Mesothelial cell of epicardium (in vitro differentiated cells): ENCODE results near the gene LEMD2. TPM values are rescaled to one million over a fixed set of nuclear protein-coding genes. Genes with fewer than 3 reads are reported as not detected.

Source experiments
- DNase-seq, 2 experiments: peaks; one replicate each; pipeline ENCODE4 v3.0.0; 2021; ENCODE audit warnings: low spot score in 2 of 2; ENCODE audit not compliant: unreplicated experiment in 2 of 2
- H3K27ac Mint-ChIP-seq: 2 replicates; pipeline ENCODE4 v1.8.0; 2021; ENCODE audit warnings: mixed read lengths
- H3K27me3 Mint-ChIP-seq: 2 replicates; pipeline ENCODE4 v1.8.0; 2021; ENCODE audit warnings: low read depth, mixed read lengths
- H3K36me3 Mint-ChIP-seq: 2 replicates; pipeline ENCODE4 v1.8.0; 2021; ENCODE audit warnings: mixed read lengths
- H3K4me1 Mint-ChIP-seq: 2 replicates; pipeline ENCODE4 v1.8.0; 2021; ENCODE audit warnings: mixed read lengths
- H3K4me3 Mint-ChIP-seq: 2 replicates; pipeline ENCODE4 v1.8.0; 2021; ENCODE audit warnings: mild to moderate bottlenecking, moderate library complexity, mixed read lengths
- H3K9me3 Mint-ChIP-seq: 2 replicates; pipeline ENCODE4 v1.8.0; 2021; ENCODE audit warnings: mixed read lengths
- total RNA-seq: library from RNA; stranded (reverse); gene quantifications from 3 replicates; pipeline ENCODE4 v1.2.1, GENCODE V29; 2021
- TF ChIP-seq, protein P1 (sequence below): fragments of 200-600 bp; sonication (generic); IDR thresholded peaks from one replicate; pipeline ENCODE4 v1.5.0; 2021; ENCODE audit warnings: antibody characterized with exemption; ENCODE audit not compliant: unreplicated experiment

LEMD2 gene
- total RNA-seq, 1 donor from 2014 or later, result 85.3 TPM

DNA sequence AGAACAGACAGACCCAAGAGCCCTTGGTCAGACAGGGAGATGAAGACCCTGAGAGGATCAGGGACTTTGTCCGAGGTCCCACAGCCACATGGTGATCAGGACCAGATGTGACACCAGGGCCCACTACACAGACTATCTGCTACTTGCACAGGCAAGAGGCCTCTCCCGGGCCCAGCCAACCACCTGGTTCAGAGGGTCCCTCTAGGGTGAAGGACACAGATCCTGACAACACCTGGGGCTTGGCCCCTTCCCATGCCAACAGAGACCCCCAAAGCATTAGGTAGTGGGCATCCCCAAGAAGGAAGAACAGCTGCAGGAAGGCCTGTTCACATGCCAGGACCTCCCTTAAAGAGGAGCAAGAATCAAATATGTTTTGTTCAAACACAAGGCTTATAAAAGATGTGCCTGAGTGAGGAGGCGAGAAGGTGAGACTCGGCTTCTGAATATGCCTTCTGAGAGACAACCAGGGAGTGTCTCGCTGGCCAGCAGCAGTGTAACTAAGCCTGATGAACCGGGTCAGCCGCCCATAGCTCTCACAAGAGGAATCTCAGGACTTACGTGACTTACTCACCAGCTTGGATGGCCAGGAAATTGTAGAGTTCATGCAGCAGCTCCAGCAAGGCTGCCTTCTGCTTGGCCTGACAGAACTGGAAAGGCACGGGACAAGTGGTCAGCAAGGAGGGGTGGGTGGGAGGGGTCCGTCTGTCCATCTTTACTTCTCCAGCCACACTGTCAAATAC, 5.0 kb downstream of the LEMD2 start:
- no peak for DNase-seq
- peaks cover 41% of the 10 kb centered on the region for H3K4me1 Mint-ChIP-seq
- H3K27ac Mint-ChIP-seq, result no peak overlapping the region
- TF ChIP-seq, protein P1, sequence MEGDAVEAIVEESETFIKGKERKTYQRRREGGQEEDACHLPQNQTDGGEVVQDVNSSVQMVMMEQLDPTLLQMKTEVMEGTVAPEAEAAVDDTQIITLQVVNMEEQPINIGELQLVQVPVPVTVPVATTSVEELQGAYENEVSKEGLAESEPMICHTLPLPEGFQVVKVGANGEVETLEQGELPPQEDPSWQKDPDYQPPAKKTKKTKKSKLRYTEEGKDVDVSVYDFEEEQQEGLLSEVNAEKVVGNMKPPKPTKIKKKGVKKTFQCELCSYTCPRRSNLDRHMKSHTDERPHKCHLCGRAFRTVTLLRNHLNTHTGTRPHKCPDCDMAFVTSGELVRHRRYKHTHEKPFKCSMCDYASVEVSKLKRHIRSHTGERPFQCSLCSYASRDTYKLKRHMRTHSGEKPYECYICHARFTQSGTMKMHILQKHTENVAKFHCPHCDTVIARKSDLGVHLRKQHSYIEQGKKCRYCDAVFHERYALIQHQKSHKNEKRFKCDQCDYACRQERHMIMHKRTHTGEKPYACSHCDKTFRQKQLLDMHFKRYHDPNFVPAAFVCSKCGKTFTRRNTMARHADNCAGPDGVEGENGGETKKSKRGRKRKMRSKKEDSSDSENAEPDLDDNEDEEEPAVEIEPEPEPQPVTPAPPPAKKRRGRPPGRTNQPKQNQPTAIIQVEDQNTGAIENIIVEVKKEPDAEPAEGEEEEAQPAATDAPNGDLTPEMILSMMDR, result no peak
- H3K36me3 Mint-ChIP-seq, result peaks cover 27% of the 10 kb centered on the region
- no peaks in the 10 kb centered on the region for H3K9me3 Mint-ChIP-seq
- no peak overlapping the region for H3K4me3 Mint-ChIP-seq
- H3K27me3 Mint-ChIP-seq, result no peaks in the 10 kb centered on the region

DNA sequence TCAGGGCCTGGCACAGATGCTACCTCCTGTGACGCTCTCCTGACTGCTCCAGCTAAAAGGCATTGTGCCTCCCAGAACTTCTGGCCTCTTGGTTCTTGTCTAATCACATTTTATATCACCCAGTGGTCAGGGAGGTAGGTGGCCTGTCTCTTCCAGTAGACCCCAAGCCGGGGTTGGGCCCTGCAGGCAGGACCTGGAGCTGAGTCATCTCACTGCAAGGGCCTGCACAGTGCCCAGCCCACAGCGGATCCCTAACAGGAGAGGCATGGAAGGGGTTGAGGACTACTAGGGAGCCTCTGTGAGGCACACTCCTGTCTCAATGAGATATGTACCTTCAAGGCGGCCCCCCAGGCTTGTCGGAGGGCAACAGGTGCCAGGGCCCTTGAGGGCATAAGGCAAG, 6.4 kb downstream of the LEMD2 start:
- no peaks in the 10 kb centered on the region for H3K27me3 Mint-ChIP-seq
- peaks cover 39% of the 10 kb centered on the region for H3K4me1 Mint-ChIP-seq
- TF ChIP-seq, protein P1, result no peak
- H3K9me3 Mint-ChIP-seq, result no peaks in the 10 kb centered on the region
- H3K27ac Mint-ChIP-seq, result no peak overlapping the region
- DNase-seq, result no peak
- H3K36me3 Mint-ChIP-seq, result peaks cover 32% of the 10 kb centered on the region
- no peak overlapping the region for H3K4me3 Mint-ChIP-seq

DNA sequence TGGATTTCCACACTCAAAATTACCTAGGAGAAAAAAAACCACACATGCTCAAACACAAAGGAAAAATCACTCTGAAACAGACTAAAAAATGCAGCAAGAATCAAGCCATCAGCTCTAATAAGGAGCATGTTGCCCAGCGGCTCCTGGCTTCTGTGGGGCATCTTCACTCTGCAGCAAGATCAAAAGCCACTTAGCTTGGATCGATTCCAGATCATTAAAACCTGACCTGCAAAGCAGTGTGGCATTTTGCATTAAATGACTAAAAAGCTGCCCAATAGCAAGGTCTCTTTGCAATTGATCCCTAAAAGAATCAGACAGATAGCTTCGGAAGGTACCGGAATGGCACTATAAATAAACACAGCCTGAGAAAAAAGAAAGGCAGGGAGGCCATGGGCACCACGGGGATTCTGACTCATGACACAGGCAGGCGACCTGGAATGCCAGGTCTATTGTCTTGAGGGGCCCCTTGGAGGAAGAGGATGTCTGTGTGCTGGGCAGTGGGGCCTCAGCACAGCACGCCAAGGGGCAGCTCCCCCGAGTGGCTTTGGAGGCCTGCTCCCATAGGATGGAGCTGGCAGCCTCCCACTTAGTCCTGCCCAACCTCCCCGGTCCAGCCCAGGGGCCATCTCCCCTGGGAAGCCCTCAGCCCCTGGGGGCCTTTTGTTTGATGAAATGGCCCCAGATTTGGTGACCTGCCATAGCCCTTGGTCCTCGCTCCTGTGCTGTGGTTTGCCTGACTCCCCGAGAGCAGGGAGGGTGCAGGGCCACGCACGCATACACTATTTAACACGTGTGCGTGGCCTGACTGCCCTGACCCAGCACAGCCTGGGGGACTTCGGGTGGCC, 7.6 kb downstream of the LEMD2 start:
- Mint-ChIP-seq H3K27ac (peak overlapping the region; percentile 14), H3K9me3 (no peaks in the 10 kb centered on the region), H3K4me1 (peaks cover 28% of the 10 kb centered on the region), H3K27me3 (no peaks in the 10 kb centered on the region), H3K4me3 (no peak overlapping the region), H3K36me3 (peaks cover 40% of the 10 kb centered on the region)
- TF ChIP-seq, protein P1, result no peak
- no peak for DNase-seq

DNA sequence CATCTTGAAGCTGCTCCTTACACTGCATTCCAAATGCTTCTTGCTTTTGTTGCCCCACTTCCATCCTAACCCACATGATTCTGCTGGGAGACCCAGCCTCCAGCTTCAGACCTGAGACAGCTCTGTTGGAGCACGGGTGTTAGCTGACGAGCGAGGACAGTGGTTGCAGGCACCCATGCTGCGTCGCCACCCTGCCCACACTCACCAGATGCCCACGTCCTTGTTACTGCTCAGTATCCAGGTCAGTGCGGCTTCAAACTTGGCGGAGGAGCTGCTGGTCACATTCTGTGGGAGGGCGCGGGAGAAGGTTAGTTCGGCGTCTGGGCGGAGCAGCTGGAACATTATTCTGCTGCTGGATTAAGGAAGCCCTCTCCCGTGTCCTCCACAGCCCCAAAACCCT, 9.0 kb downstream of the LEMD2 start:
- H3K27ac Mint-ChIP-seq, result no peak overlapping the region
- peaks cover 44% of the 10 kb centered on the region for H3K36me3 Mint-ChIP-seq
- no peaks in the 10 kb centered on the region for H3K9me3 Mint-ChIP-seq
- TF ChIP-seq, protein P1, result no peak
- peaks cover 13% of the 10 kb centered on the region for H3K4me1 Mint-ChIP-seq
- no peaks in the 10 kb centered on the region for H3K27me3 Mint-ChIP-seq
- no peak overlapping the region for H3K4me3 Mint-ChIP-seq
- DNase-seq, result no peak

DNA sequence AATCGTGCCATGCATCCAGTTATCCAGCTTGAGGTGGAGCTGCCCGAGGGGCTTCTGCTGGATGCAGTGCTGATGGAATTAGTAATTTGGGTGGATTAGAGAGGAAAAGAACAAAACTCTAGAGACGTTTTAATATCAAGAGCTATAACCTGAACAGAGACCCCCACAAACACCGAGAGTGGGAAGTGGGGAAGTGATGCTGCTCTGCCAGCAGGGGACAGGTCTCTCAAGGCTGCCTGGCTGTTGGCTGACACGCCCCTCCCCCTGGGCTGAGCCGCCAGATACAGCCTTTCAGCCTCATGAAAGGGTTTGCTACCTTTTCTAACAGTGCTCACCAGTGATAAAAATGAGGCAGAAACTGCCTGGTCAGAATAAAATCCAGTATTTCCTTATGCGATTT, 9.6 kb downstream of the LEMD2 start:
- H3K4me1 Mint-ChIP-seq, result peaks cover 10% of the 10 kb centered on the region
- no peak for DNase-seq

More for the DNA sequence above, 9.6 kb downstream of the LEMD2 start:
- peaks cover 47% of the 10 kb centered on the region for H3K36me3 Mint-ChIP-seq
- no peaks in the 10 kb centered on the region for H3K9me3 Mint-ChIP-seq
- TF ChIP-seq, protein P1, result no peak
- H3K27ac Mint-ChIP-seq, result no peak overlapping the region
- no peak overlapping the region for H3K4me3 Mint-ChIP-seq
- H3K27me3 Mint-ChIP-seq, result no peaks in the 10 kb centered on the region
